ENCODE data around the gene GYPC. TPM values are rescaled to one million over a fixed set of nuclear protein-coding genes. Genes with fewer than 3 reads are reported as not detected.

GYPC gene
- total RNA-seq, 4 donors from 2014 or later: 93.4 to 151 (median 108) TPM

DNA sequence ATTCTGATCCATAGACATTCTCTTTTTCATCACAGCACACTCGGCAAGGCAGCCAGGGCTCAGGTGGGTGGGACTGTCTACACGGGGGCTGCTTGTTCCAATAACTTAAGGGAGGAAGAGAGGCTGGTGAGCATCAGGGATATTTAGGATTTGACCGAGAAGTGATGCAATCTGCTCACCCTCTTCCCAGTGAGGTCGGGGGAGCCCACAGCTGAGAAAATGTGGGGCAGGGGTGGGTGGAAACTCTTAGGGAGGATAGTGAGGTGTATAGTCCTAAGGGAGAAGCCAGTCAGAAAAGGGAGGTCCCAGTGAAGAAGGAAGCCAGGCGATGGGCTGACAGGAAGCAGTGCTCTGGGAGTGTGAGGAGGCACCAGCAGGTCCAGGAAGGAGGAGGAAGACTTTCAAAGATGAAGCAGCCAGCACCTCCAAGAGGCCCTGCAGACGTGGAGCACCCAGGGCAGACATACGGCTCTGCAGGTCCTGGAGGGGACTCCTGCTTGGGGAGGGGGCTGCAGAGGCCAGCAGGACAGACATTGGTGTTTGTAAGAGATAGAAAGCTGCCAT lies 76.8 kb downstream of the GYPC start:
- H3K9me3 ChIP-seq: no peaks in the 10 kb centered on the region
- no peak overlapping the region for H3K27ac ChIP-seq
- no peak for ATAC-seq
- TF ChIP-seq, protein P1, sequence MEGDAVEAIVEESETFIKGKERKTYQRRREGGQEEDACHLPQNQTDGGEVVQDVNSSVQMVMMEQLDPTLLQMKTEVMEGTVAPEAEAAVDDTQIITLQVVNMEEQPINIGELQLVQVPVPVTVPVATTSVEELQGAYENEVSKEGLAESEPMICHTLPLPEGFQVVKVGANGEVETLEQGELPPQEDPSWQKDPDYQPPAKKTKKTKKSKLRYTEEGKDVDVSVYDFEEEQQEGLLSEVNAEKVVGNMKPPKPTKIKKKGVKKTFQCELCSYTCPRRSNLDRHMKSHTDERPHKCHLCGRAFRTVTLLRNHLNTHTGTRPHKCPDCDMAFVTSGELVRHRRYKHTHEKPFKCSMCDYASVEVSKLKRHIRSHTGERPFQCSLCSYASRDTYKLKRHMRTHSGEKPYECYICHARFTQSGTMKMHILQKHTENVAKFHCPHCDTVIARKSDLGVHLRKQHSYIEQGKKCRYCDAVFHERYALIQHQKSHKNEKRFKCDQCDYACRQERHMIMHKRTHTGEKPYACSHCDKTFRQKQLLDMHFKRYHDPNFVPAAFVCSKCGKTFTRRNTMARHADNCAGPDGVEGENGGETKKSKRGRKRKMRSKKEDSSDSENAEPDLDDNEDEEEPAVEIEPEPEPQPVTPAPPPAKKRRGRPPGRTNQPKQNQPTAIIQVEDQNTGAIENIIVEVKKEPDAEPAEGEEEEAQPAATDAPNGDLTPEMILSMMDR (IDR thresholded peaks at IDR 0.05): no peak
- TF ChIP-seq EP300 (IDR thresholded peaks at IDR 0.05): no peak
- H3K4me1 ChIP-seq: no peaks in the 10 kb centered on the region
- H3K36me3 ChIP-seq: no peaks in the 10 kb centered on the region
- no peaks in the 10 kb centered on the region for H3K27me3 ChIP-seq
- H3K4me3 ChIP-seq: no peak overlapping the region
- 71% methylated on average over 3 to 7 of the region's 7 CpGs for WGBS, 2 donors (ENCODE audit: low coverage in 1 of 2)

DNA sequence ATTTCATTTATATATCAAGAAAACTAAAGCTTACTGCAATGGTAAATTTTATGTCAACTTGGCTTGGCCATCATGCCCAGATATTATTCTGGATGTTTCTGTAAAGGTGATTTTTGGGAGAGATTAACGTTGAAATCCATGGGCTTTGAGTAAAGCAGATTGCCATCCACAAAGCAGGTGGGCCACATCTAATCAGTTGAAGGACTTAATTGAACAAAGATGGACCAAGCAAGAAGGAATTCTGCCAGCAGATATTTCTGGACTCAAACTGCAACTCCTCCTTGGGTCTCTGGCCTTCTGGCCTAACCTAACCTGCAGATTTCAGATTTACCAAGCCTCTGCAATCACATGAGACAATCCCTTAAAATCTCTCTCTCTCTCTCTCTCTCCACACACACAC lies 77.8 kb downstream of the GYPC start:
- no peak overlapping the region for H3K4me3 ChIP-seq
- H3K4me1 ChIP-seq: no peaks in the 10 kb centered on the region
- no peaks in the 10 kb centered on the region for H3K36me3 ChIP-seq
- TF ChIP-seq POLR2AphosphoS5 (IDR thresholded peaks at IDR 0.05): no peak
- TF ChIP-seq, protein P1 (IDR thresholded peaks at IDR 0.05): no peak
- no peak for TF ChIP-seq EP300 (IDR thresholded peaks at IDR 0.05)
- no peak for TF ChIP-seq POLR2A (IDR thresholded peaks at IDR 0.05)
- ATAC-seq: no peak
- no peaks in the 10 kb centered on the region for H3K27me3 ChIP-seq
- no peaks in the 10 kb centered on the region for H3K9me3 ChIP-seq
- no peak overlapping the region for H3K27ac ChIP-seq
- WGBS, 2 donors (ENCODE audit: low coverage in 1 of 2): 57 to 91% methylated on average over 1 of the region's 1 CpG

DNA sequence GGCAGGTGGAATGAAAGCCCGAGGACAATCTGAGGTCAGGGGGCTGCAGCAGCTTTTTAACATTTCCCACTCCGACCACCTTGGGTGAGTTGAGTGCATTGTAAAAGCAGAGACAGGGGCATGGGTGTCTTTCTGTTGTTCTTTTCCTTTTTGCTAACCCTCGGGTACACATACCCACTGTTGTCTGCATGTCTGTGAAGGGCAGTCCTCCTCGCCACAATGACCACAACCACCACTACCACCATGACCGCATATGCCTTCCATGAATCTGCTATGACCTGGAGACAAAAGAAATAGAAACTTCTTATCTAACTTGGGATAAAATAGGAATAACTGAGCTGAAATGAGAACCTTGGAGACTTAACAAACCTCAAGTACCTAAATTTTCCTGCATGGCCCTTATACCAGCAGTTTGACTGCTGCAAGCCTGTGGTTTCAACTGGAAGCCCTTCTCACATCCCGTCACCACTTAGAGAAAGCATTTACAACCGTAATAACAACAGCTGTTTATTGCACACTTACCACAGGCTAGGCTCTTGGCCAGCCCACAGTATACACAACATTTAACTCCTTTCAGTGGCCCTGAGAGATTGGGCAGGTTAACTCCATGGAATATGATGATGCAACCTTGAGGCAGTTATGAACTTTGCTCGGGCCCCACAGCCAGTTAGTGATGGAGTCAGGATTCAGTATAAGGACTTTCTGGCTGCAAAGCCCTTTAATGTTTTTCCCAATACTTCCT lies 80.3 kb downstream of the GYPC start:
- H3K9me3 ChIP-seq: no peaks in the 10 kb centered on the region
- no peak for ATAC-seq
- H3K4me3 ChIP-seq: no peak overlapping the region
- no peak overlapping the region for H3K27ac ChIP-seq
- H3K36me3 ChIP-seq: no peaks in the 10 kb centered on the region
- no peaks in the 10 kb centered on the region for H3K4me1 ChIP-seq
- WGBS, 2 donors (ENCODE audit: low coverage in 1 of 2): 73 to 75% methylated on average over 4 to 5 of the region's 8 CpGs
- H3K27me3 ChIP-seq: no peaks in the 10 kb centered on the region
- TF ChIP-seq, protein P1 (IDR thresholded peaks at IDR 0.05): no peak
- no peak for TF ChIP-seq POLR2A (IDR thresholded peaks at IDR 0.05)
- no peak for TF ChIP-seq POLR2AphosphoS5 (IDR thresholded peaks at IDR 0.05)
- no peak for TF ChIP-seq EP300 (IDR thresholded peaks at IDR 0.05)

DNA sequence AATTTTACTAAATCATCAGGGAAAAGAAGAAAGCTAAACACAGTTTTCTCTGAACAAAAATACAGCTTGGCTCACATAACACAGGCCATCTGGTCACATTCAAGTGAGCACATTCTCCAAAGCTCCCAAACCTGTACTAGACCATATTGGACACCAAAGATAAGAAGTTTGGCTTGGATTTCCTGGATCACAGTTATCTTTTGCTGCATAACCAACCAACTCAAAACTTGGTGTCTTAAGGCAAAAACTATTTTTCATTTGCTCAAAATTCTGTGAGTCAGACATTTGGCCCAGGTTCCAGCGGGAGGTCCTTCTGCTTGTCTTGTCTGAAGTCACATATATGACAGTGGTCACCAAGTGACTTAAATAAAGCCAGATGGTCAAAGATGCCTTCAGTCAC lies 83.2 kb downstream of the GYPC start:
- Histone ChIP-seq H3K27ac (no peak overlapping the region), H3K4me3 (no peak overlapping the region), H3K4me1 (no peaks in the 10 kb centered on the region), H3K36me3 (no peaks in the 10 kb centered on the region), H3K9me3 (no peaks in the 10 kb centered on the region), H3K27me3 (no peaks in the 10 kb centered on the region)
- 90% methylated on average over 1 of the region's 1 CpG; no CpG with 5 or more reads in 1 of the 2 donors for WGBS, 2 donors (ENCODE audit: low coverage in 1 of 2)
- TF ChIP-seq POLR2AphosphoS5 (IDR thresholded peaks at IDR 0.05) (no peak), EP300 (IDR thresholded peaks at IDR 0.05) (no peak), POLR2A (IDR thresholded peaks at IDR 0.05) (no peak)
- TF ChIP-seq, protein P1 (IDR thresholded peaks at IDR 0.05): no peak
- ATAC-seq: no peak

DNA sequence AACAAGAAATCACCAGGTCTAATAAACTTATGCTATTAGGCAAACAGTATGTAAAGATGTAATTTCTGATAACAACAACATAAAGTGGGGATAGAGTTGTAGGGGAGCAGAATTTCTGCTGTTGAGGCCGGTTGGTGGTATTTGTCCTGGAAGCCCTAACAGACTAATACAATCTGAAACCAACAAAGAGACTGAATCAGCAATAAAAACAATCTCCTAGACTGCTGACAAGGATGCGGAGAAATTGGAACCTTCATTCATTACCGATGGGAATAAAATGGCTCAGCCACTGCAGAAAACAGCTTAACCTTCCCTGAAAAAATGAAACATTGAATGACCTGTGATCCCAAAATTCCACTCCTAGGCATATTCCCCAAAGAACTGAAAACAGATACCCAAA lies 88.7 kb downstream of the GYPC start:
- Histone ChIP-seq H3K27ac (no peak overlapping the region), H3K4me1 (no peaks in the 10 kb centered on the region), H3K36me3 (no peaks in the 10 kb centered on the region), H3K27me3 (no peaks in the 10 kb centered on the region), H3K4me3 (no peak overlapping the region), H3K9me3 (no peaks in the 10 kb centered on the region)
- no peak for ATAC-seq
- TF ChIP-seq POLR2AphosphoS5 (IDR thresholded peaks at IDR 0.05): no peak
- TF ChIP-seq EP300 (IDR thresholded peaks at IDR 0.05): no peak
- no peak for TF ChIP-seq POLR2A (IDR thresholded peaks at IDR 0.05)
- TF ChIP-seq, protein P1 (IDR thresholded peaks at IDR 0.05): no peak
- 87 to 100% methylated on average over 3 of the region's 3 CpGs for WGBS, 2 donors (ENCODE audit: low coverage in 1 of 2)
